ENCODE data around the gene SMYD1. TPM values are rescaled to one million over a fixed set of nuclear protein-coding genes. Genes with fewer than 3 reads are reported as not detected.

SMYD1 gene
- total and polyA plus RNA-seq, 3 donors from 2014 or later, result 1.5 to 3.1 (median 2.4) TPM

GRCh38 chr2:88087073-88087472, 19.4 kb downstream of the SMYD1 start:
- 91 to 94% methylated on average over 2 of the region's 2 CpGs for WGBS, 2 donors
- no peaks in the 10 kb centered on the region for H3K9me3 ChIP-seq
- H3K4me3 ChIP-seq, result no peak overlapping the region
- H3K27ac ChIP-seq, result no peak overlapping the region
- intact Hi-C loops (cut with DNase I; ENCODE audit: low total_unique reads), result no loop called here
- no peaks in the 10 kb centered on the region for H3K27me3 ChIP-seq
- peaks cover 10% of the 10 kb centered on the region for H3K4me1 ChIP-seq
- no peak for DNase-seq
- TF ChIP-seq POLR2A (IDR thresholded peaks at IDR 0.05) (no peak), CTCF (IDR thresholded peaks at IDR 0.05) (no peak)
- no peaks in the 10 kb centered on the region for H3K36me3 ChIP-seq (ENCODE audit: low read depth, missing control alignments)

GRCh38 chr2:88087763-88088162, 20.1 kb downstream of the SMYD1 start:
- no peak for DNase-seq
- WGBS, 2 donors, result 76 to 81% methylated on average over 17 of the region's 17 CpGs
- Histone ChIP-seq H3K27me3 (no peaks in the 10 kb centered on the region), H3K27ac (no peak overlapping the region), H3K4me3 (no peak overlapping the region), H3K4me1 (peaks cover 5% of the 10 kb centered on the region), H3K36me3 (ENCODE audit: low read depth, missing control alignments) (no peaks in the 10 kb centered on the region), H3K9me3 (no peaks in the 10 kb centered on the region)
- TF ChIP-seq CTCF (IDR thresholded peaks at IDR 0.05) (no peak), POLR2A (IDR thresholded peaks at IDR 0.05) (no peak)
- intact Hi-C loops (cut with DNase I; ENCODE audit: low total_unique reads), result no loop called here

- TF ChIP-seq POLR2A (IDR thresholded peaks at IDR 0.05), result no peak
- 94% methylated on average over 2 of the region's 2 CpGs for WGBS, 2 donors
- H3K36me3 ChIP-seq (ENCODE audit: low read depth, missing control alignments), result no peaks in the 10 kb centered on the region
These were observed 21.4 kb downstream of the SMYD1 start for GRCh38 chr2:88088999-88089398.

GRCh38 chr2:88090446-88091283, 23.0 kb downstream of the SMYD1 start:
- no peaks in the 10 kb centered on the region for H3K9me3 ChIP-seq
- no peaks in the 10 kb centered on the region for H3K27me3 ChIP-seq
- no peaks in the 10 kb centered on the region for H3K4me1 ChIP-seq
- WGBS, 2 donors, result 67 to 70% methylated on average over 8 of the region's 8 CpGs
- H3K4me3 ChIP-seq, result no peak overlapping the region
- no peak for DNase-seq
- H3K27ac ChIP-seq, result no peak overlapping the region
- intact Hi-C loops (cut with DNase I; ENCODE audit: low total_unique reads), result no loop called here
- no peaks in the 10 kb centered on the region for H3K36me3 ChIP-seq (ENCODE audit: low read depth, missing control alignments)
- TF ChIP-seq POLR2A (IDR thresholded peaks at IDR 0.05) (no peak), CTCF (IDR thresholded peaks at IDR 0.05) (no peak)

More at GRCh38 chr2:88088999-88089398, 21.4 kb downstream of the SMYD1 start:
- Histone ChIP-seq H3K27me3 (no peaks in the 10 kb centered on the region), H3K4me1 (no peaks in the 10 kb centered on the region), H3K4me3 (no peak overlapping the region), H3K9me3 (no peaks in the 10 kb centered on the region), H3K27ac (no peak overlapping the region)
- intact Hi-C loops (cut with DNase I; ENCODE audit: low total_unique reads), result no loop called here
- DNase-seq, result no peak

- H3K4me1 ChIP-seq, result no peaks in the 10 kb centered on the region
- no peaks in the 10 kb centered on the region for H3K9me3 ChIP-seq
- 80 to 83% methylated on average over 3 of the region's 3 CpGs for WGBS, 2 donors
- H3K4me3 ChIP-seq, result no peak overlapping the region
- no peaks in the 10 kb centered on the region for H3K27me3 ChIP-seq
- TF ChIP-seq POLR2A (IDR thresholded peaks at IDR 0.05) (no peak), CTCF (IDR thresholded peaks at IDR 0.05) (no peak)
- H3K36me3 ChIP-seq (ENCODE audit: low read depth, missing control alignments), result no peaks in the 10 kb centered on the region
- intact Hi-C loops (cut with DNase I; ENCODE audit: low total_unique reads), result no loop called here
- H3K27ac ChIP-seq, result no peak overlapping the region
- DNase-seq, result no peak
These were observed 24.3 kb downstream of the SMYD1 start for GRCh38 chr2:88091943-88092342.
